CD4-positive, alpha-beta T cell treated with Interleukin-15 for 4 hours (primary cell): ENCODE measurements around the gene GPS1.

Source experiments
- DNase-seq: peaks from one replicate; pipeline ENCODE4 v3.0.0-alpha.2; 2020; ENCODE audit warnings: low spot score

GPS1 gene

GRCh38 chr17:82059272-82060000, 7.7 kb downstream of the GPS1 start:
- DNase-seq = no peak

- no peak for DNase-seq
Observed at GRCh38 chr17:82060001-82060380, 8.3 kb downstream of the GPS1 start.

- DNase-seq = no peak
Observed at GRCh38 chr17:82060614-82061013, 8.9 kb downstream of the GPS1 start.

GRCh38 chr17:82061047-82061925, 9.6 kb downstream of the GPS1 start:
- DNase-seq = no peak

GRCh38 chr17:82062076-82062983, 10.6 kb downstream of the GPS1 start:
- no peak for DNase-seq

GRCh38 chr17:82062984-82063368, 11.3 kb downstream of the GPS1 start:
- no peak for DNase-seq

- no peak for DNase-seq
Observed at GRCh38 chr17:82063424-82064415, 12.0 kb downstream of the GPS1 start.

- no peak for DNase-seq
Observed at GRCh38 chr17:82064433-82065192, 12.9 kb downstream of the GPS1 start.

- DNase-seq = peak; percentile 11
Observed at GRCh38 chr17:82065193-82065637, 13.5 kb downstream of the GPS1 start.

GRCh38 chr17:82065638-82066303, 14.1 kb downstream of the GPS1 start, which contains the start of gene DUS1L:
Gene DUS1L (minus strand): TSS chr17:82065804. CDS start chr17:82065059, 745 bp downstream.
- peak; percentile 70 for DNase-seq

- no peak for DNase-seq
Observed at GRCh38 chr17:82070611-82071010, 18.9 kb downstream of the GPS1 start.

- DNase-seq = no peak
Observed at GRCh38 chr17:82072827-82073226, 21.1 kb downstream of the GPS1 start.

- no peak for DNase-seq
Observed at GRCh38 chr17:82073446-82073845, 21.7 kb downstream of the GPS1 start.

- DNase-seq = no peak
Observed at GRCh38 chr17:82076018-82076784, 24.5 kb downstream of the GPS1 start.

- no peak for DNase-seq
Observed at GRCh38 chr17:82076785-82077591, 25.3 kb downstream of the GPS1 start.

- DNase-seq = no peak
Observed at GRCh38 chr17:82077617-82078358, 26.1 kb downstream of the GPS1 start.

GRCh38 chr17:82078433-82078832, 26.7 kb downstream of the GPS1 start:
- DNase-seq = no peak
